H9 (cell line): ENCODE data around the gene RAD50. TPM values are rescaled to one million over a fixed set of nuclear protein-coding genes. Genes with fewer than 3 reads are reported as not detected.

Source experiments
- DNase-seq: peaks from one replicate; pipeline ENCODE4 v3.0.0-alpha.2; 2017
- H2AFZ ChIP-seq: one replicate; pipeline ENCODE4 v1.6.1; 2013; ENCODE audit warnings: mild to moderate bottlenecking, low read length, control low read depth, moderate library complexity
- H2AK5ac ChIP-seq: 2 replicates; pipeline ENCODE4 v1.6.1; 2013; ENCODE audit warnings: low read length, control low read depth, mixed read lengths; ENCODE audit not compliant: insufficient read length
- H2BK120ac ChIP-seq: one replicate; pipeline ENCODE4 v1.6.1; 2013; ENCODE audit warnings: low read depth, mild to moderate bottlenecking, low read length, control low read depth, inconsistent platforms; ENCODE audit not compliant: poor library complexity, severe bottlenecking
- H2BK12ac ChIP-seq: 2 replicates; pipeline ENCODE4 v1.6.1; 2013; ENCODE audit warnings: low read length, control low read depth, mixed read lengths, low read depth; ENCODE audit not compliant: insufficient read length
- H2BK15ac ChIP-seq: 2 replicates; pipeline ENCODE4 v1.6.1; 2013; ENCODE audit warnings: low read depth, low read length, control low read depth
- H2BK20ac ChIP-seq: one replicate; pipeline ENCODE4 v1.6.1; 2013; ENCODE audit warnings: low read depth, mild to moderate bottlenecking, low read length, control low read depth, inconsistent platforms; ENCODE audit not compliant: poor library complexity, severe bottlenecking
- H2BK5ac ChIP-seq: 2 replicates; pipeline ENCODE4 v1.6.1; 2013; ENCODE audit warnings: low read length, control low read depth, mixed read lengths; ENCODE audit not compliant: insufficient read length
- H3K14ac ChIP-seq: 2 replicates; pipeline ENCODE4 v1.6.1; 2013; ENCODE audit warnings: low read length, control low read depth; ENCODE audit not compliant: insufficient read depth
- H3K18ac ChIP-seq: 2 replicates; pipeline ENCODE4 v1.6.1; 2013; ENCODE audit warnings: low read depth, mild to moderate bottlenecking, mixed read lengths, low read length, control low read depth; ENCODE audit not compliant: insufficient read length
- H3K23ac ChIP-seq: 2 replicates; pipeline ENCODE4 v1.6.1; 2013; ENCODE audit warnings: low read length, control low read depth, mixed read lengths, low read depth; ENCODE audit not compliant: insufficient read length
- H3K23me2 ChIP-seq: 2 replicates; pipeline ENCODE4 v1.6.1; 2013; ENCODE audit warnings: low read depth, mild to moderate bottlenecking, mixed read lengths, low read length, control low read depth; ENCODE audit not compliant: insufficient read length, poor library complexity, severe bottlenecking
- H3K27ac ChIP-seq: 2 replicates; pipeline ENCODE4 v1.5.1; 2013; ENCODE audit warnings: low read length, control low read depth, mixed read lengths, low read depth; ENCODE audit not compliant: insufficient read length
- H3K27me3 ChIP-seq: 2 replicates; pipeline ENCODE4 v1.6.1; 2013; ENCODE audit warnings: low read length, control low read depth, inconsistent platforms; ENCODE audit not compliant: insufficient read depth
- H3K4ac ChIP-seq: 2 replicates; pipeline ENCODE4 v1.6.1; 2013; ENCODE audit warnings: low read depth, mild to moderate bottlenecking, control low read depth, inconsistent platforms, low read length, moderate library complexity
- H3K4me1 ChIP-seq: 2 replicates; pipeline ENCODE4 v1.6.1; 2013; ENCODE audit warnings: low read length, control low read depth, inconsistent platforms; ENCODE audit not compliant: insufficient read depth
- H3K4me2 ChIP-seq: 2 replicates; pipeline ENCODE4 v1.6.1; 2013; ENCODE audit warnings: low read length, control low read depth, mixed read lengths; ENCODE audit not compliant: insufficient read length, insufficient read depth
- H3K56ac ChIP-seq: 2 replicates; pipeline ENCODE4 v1.6.1; 2013; ENCODE audit warnings: low read depth, mild to moderate bottlenecking, mixed read lengths, low read length, control low read depth; ENCODE audit not compliant: insufficient read length
- H3K79me1 ChIP-seq: 2 replicates; pipeline ENCODE4 v1.6.1; 2013; ENCODE audit warnings: low read depth, mild to moderate bottlenecking, moderate library complexity, low read length, control low read depth, inconsistent platforms; ENCODE audit not compliant: insufficient read depth, poor library complexity, severe bottlenecking
- H3K79me2 ChIP-seq: 2 replicates; pipeline ENCODE4 v1.6.1; 2013; ENCODE audit warnings: low read length, control low read depth, inconsistent platforms; ENCODE audit not compliant: insufficient read depth
- H3K9ac ChIP-seq: 2 replicates; pipeline ENCODE4 v1.6.1; 2013; ENCODE audit warnings: low read length, control low read depth, mixed read lengths; ENCODE audit not compliant: insufficient read length; ENCODE audit errors: extremely low read depth
- H3K9me3 ChIP-seq: one replicate; pipeline ENCODE4 v1.6.1; 2013; ENCODE audit warnings: low read depth, low read length, inconsistent platforms; ENCODE audit not compliant: control insufficient read depth
- H3T11ph ChIP-seq: one replicate; pipeline ENCODE4 v1.6.1; 2013; ENCODE audit warnings: mild to moderate bottlenecking, low read length, control low read depth, inconsistent platforms
- H4K20me1 ChIP-seq: one replicate; pipeline ENCODE4 v1.6.1; 2013; ENCODE audit not compliant: control insufficient read depth, insufficient read length, insufficient read depth
- H4K5ac ChIP-seq: 2 replicates; pipeline ENCODE4 v1.6.1; 2013; ENCODE audit warnings: low read depth, mild to moderate bottlenecking, mixed read lengths, low read length, control low read depth; ENCODE audit not compliant: insufficient read length
- H4K8ac ChIP-seq: replicated peaks from 2 replicates; pipeline ENCODE4 v1.6.1; 2013; ENCODE audit warnings: low read length, control low read depth, mixed read lengths, low read depth; ENCODE audit not compliant: insufficient read length
- H4K91ac ChIP-seq: 2 replicates; pipeline ENCODE4 v1.6.1; 2013; ENCODE audit warnings: low read depth, mild to moderate bottlenecking, moderate library complexity, mixed read lengths, low read length, control low read depth; ENCODE audit not compliant: insufficient read length
- H3K27ac Mint-ChIP-seq, 3 experiments: 2 replicates in 2 of 3; 3 replicates in 1 of 3; pipeline ENCODE4 v1.8.0; 2020 to 2021; ENCODE audit warnings: mixed read lengths in 3 of 3, mild to moderate bottlenecking in 1 of 3, moderate library complexity in 1 of 3
- H3K27me3 Mint-ChIP-seq: 2 replicates; pipeline ENCODE4 v1.8.0; 2021; ENCODE audit warnings: low read depth, mild to moderate bottlenecking, moderate library complexity, mixed read lengths
- H3K36me3 Mint-ChIP-seq, 3 experiments: 2 replicates in 2 of 3; 3 replicates in 1 of 3; pipeline ENCODE4 v1.8.0; 2020 to 2021; ENCODE audit warnings: low read depth in 3 of 3, mixed read lengths in 3 of 3; ENCODE audit not compliant: insufficient read depth in 1 of 3
- H3K4me1 Mint-ChIP-seq, 2 experiments: 2 replicates each; pipeline ENCODE4 v1.8.0; 2020; ENCODE audit warnings: mixed read lengths in 2 of 2
- H3K4me3 Mint-ChIP-seq, 2 experiments: 2 replicates in 1 of 2; 3 replicates in 1 of 2; pipeline ENCODE4 v1.8.0; 2020 to 2021; ENCODE audit warnings: mild to moderate bottlenecking in 2 of 2, mixed read lengths in 2 of 2, moderate library complexity in 1 of 2
- H3K9me3 Mint-ChIP-seq, 2 experiments: 2 replicates in 1 of 2; 3 replicates in 1 of 2; pipeline ENCODE4 v1.8.0; 2020; ENCODE audit warnings: mild to moderate bottlenecking in 2 of 2, mixed read lengths in 2 of 2, moderate library complexity in 1 of 2
- CTCF ChIP-seq: fragments of 200-600 bp; sonication (generic); conservative IDR thresholded peaks from 3 replicates; pipeline ENCODE4 v1.8.0; 2021; ENCODE audit warnings: antibody characterized with exemption, mild to moderate bottlenecking
- WGBS: extraction: QIAGEN DNeasy Blood & Tissue Kit; methylation state at CpG from one replicate; pipeline ENCODE4 v1.1.7; 2013; ENCODE audit warnings: missing lambda C conversion rate, low lambda C conversion rate, mixed read lengths; ENCODE audit not compliant: insufficient read length; ENCODE audit errors: extremely low coverage; 5-methylcytosine and 5-hydroxymethylcytosine counted together
- long read RNA-seq: library from polyadenylated mRNA; unstranded; transcript quantifications from one replicate; pipeline ENCODE4 v2.0.0, GENCODE V29; 2020
- total RNA-seq: library from RNA; stranded (reverse); gene quantifications from 2 replicates; pipeline ENCODE4 v1.2.1, GENCODE V29; 2021

Gene RAD50
- 40.4 and 46.1 TPM in 2 replicates for total RNA-seq
- long read RNA-seq, partial matches to known transcripts, result 341 of 365 reads
- long read RNA-seq, other reads (novel, unspliced or antisense), result 24 of 365 reads

GRCh38 chr5:132556763-132557477, at the start of gene RAD50:
RAD50 (plus strand) TSS chr5:132556977; CDS start chr5:132557325, 348 bp downstream.
- WGBS, result no CpG with 5 or more reads among the region's 53 CpGs
- Histone ChIP-seq H4K5ac (no peak within 1 kb of the TSS), H3K9ac (peak within 1 kb of the TSS; percentile 74), H3T11ph (no peak within 1 kb of the TSS), H2AK5ac (no peak within 1 kb of the TSS), H3K4ac (no peak within 1 kb of the TSS), H3K27ac (no peak within 1 kb of the TSS), H3K79me2 (0 out of 2 replicates have a peak, but pooled peaks cover 2% of the 10 kb centered on the region), H3K4me2 (peak within 1 kb of the TSS; percentile 71), H2BK20ac (no peak within 1 kb of the TSS), H4K8ac (no peak within 1 kb of the TSS), H2BK5ac (no peak within 1 kb of the TSS), H3K14ac (peak within 1 kb of the TSS; percentile 43), H3K4me1 (no peaks in the 10 kb centered on the region), H2BK120ac (no peak within 1 kb of the TSS), H3K23ac (no peak within 1 kb of the TSS), H2BK15ac (no peak within 1 kb of the TSS), H3K79me1 (peaks cover 3% of the 10 kb centered on the region), H2BK12ac (no peak within 1 kb of the TSS), H3K18ac (peak within 1 kb of the TSS; percentile 61), H3K23me2 (peaks cover 9% of the 10 kb centered on the region), H3K27me3 (no peaks in the 10 kb centered on the region), H4K20me1 (no peaks in the 10 kb centered on the region), H3K56ac (peak within 1 kb of the TSS; percentile 13), H2AFZ (peak within 1 kb of the TSS; percentile 34), H4K91ac (no peak within 1 kb of the TSS), H3K9me3 (no peaks in the 10 kb centered on the region)
- peak within 1 kb of the TSS; percentile 37 to 98 (median 96) for H3K27ac Mint-ChIP-seq
- no peaks in the 10 kb centered on the region; a peak in 1 of 5 replicates for H3K9me3 Mint-ChIP-seq
- DNase-seq, result peak; percentile 95
- H3K4me3 Mint-ChIP-seq, result peak within 1 kb of the TSS; percentile 87 to 93
- H3K36me3 Mint-ChIP-seq, result peaks cover 0 to 5% (median 0%) of the 10 kb centered on the region in 3 experiments; a peak in 3 of 7 replicates
- H3K27me3 Mint-ChIP-seq, result peaks cover 2% of the 10 kb centered on the region
- H3K4me1 Mint-ChIP-seq, result peaks cover 12 to 16% of the 10 kb centered on the region in 2 experiments
- TF ChIP-seq CTCF, result no peak
